ENCODE measurements around the gene GNG4. TPM values are rescaled to one million over a fixed set of nuclear protein-coding genes. Genes with fewer than 3 reads are reported as not detected.

Gene GNG4
- total RNA-seq, 1 donor from 2014 or later: 0.11 TPM

DNA sequence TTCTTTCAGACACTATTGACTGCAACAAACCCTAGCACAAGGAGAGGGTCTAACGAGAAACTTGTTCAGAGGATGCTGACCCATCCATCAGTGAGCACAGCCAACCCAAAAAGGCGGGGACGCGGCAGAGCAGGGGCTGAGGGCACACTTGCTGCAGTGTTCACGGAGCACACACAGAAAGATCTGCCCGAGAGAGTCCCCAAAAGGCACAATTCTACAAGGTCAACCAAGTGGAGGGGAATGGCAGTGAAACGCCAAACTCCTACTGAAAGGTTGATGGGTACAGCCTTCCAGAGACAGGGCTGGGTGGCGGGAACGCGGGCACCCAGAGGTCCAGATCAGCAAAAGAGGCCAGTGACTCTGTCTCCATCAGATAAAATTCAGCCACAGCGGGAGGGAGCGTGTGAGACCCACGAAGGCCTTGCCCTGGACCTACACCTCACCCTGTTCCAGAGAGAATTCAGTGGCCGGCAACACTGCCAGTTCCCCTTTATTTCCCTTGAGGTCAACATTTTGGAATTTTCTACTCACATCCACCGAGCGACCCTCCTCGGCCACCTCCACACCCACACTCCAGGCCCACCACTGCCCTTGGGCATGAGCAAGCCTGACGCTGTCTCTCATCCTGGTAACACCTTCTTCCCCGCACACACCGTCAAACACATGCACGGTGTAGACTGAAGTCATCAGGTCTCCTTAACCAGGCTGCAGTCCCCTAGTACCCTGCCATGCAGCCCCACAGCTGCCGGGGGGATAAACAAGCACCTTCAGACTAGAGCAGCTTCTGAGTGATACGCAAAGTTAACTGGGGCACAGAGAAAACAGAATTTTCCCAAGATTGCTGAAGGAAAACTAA lies 5.5 kb downstream of the GNG4 start:
- no peak for DNase-seq
- Histone ChIP-seq H3K27me3 (ENCODE audit: low read depth) (peaks cover 93% of the 10 kb centered on the region), H3K4me1 (peaks cover 12% of the 10 kb centered on the region), H3K27ac (replicated peaks) (no peak overlapping the region), H3K9me3 (replicated peaks) (no peaks in the 10 kb centered on the region), H3K36me3 (no peaks in the 10 kb centered on the region), H3K4me3 (no peak overlapping the region)
- intact Hi-C loops (cut with micrococcal nuclease): no loop called here
- TF ChIP-seq, protein P1, sequence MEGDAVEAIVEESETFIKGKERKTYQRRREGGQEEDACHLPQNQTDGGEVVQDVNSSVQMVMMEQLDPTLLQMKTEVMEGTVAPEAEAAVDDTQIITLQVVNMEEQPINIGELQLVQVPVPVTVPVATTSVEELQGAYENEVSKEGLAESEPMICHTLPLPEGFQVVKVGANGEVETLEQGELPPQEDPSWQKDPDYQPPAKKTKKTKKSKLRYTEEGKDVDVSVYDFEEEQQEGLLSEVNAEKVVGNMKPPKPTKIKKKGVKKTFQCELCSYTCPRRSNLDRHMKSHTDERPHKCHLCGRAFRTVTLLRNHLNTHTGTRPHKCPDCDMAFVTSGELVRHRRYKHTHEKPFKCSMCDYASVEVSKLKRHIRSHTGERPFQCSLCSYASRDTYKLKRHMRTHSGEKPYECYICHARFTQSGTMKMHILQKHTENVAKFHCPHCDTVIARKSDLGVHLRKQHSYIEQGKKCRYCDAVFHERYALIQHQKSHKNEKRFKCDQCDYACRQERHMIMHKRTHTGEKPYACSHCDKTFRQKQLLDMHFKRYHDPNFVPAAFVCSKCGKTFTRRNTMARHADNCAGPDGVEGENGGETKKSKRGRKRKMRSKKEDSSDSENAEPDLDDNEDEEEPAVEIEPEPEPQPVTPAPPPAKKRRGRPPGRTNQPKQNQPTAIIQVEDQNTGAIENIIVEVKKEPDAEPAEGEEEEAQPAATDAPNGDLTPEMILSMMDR (IDR thresholded peaks at IDR 0.05; ENCODE audit: borderline replicate concordance): no peak

DNA sequence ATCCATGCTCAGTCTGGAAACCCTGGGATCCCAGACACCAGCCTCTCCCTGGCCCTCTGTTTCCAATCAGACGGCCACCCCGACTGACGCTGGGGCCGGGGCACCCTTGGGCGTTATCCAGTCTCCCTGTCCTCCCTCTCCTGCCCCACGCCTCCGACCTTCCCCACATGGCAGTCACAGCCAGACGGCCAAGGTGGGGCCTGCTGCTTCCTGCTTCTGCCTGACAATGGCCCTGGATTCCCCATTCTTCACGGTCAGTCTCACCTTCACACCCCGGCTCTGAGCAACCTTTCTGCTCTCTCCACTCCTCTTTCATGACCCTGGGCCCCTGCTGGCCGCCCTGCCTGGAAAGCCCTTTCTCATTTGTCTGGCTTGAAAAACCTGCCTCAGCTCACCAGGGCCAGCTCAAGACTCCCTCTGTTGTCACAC lies 6.6 kb downstream of the GNG4 start:
- no peaks in the 10 kb centered on the region for H3K36me3 ChIP-seq
- no peak overlapping the region for H3K27ac ChIP-seq (replicated peaks)
- H3K27me3 ChIP-seq (ENCODE audit: low read depth): peaks cover 82% of the 10 kb centered on the region
- no peaks in the 10 kb centered on the region for H3K9me3 ChIP-seq (replicated peaks)
- no peak overlapping the region for H3K4me3 ChIP-seq
- no peak for DNase-seq
- intact Hi-C loops (cut with micrococcal nuclease): no loop called here
- TF ChIP-seq, protein P1 (IDR thresholded peaks at IDR 0.05; ENCODE audit: borderline replicate concordance): no peak
- H3K4me1 ChIP-seq: peaks cover under 1% of the 10 kb centered on the region

DNA sequence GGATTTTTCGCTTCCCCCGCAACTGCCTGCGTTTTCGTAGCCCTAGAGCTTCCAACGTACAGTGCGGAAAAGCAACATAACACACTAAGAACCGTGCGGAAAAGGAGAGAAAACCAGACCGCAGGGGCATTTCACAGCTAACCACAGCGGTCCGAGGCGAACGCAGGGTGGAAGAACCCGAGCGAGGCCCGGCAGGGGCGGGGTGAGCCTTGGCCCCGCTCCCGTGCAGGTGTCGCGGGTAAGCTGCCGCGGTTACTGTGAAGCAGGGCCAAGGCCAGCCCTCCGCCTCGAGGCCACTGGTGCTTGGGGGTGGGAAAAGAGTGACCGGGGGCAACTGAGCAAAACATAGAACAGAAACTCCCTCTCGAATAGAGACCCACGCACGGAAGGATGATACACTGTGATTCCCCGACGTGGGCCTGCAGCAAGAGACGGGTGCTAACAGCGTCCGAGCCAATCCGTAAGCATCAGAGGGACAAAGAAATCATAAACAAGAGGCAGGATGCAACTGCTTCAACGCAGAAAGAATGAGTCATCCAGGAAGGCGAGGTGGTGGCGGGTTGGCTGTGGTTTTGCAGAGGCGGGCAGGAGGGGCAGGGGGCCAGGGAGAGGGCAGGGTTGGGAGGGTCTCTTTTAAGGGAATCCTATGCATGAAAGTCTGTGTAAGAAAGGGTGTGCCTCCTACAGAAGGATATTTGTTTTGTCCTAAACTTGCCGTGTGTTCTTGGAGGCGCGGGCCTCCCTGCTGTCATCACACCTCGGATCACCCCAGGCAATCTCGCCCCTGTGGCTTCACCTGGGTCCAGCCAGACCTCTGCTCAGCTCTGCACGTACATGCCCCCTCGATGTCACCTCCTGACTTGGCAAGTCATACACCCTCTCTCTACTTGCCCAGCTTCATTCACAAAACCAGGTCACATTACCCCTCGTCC lies 7.3 kb downstream of the GNG4 start:
- H3K4me1 ChIP-seq: no peaks in the 10 kb centered on the region
- no peak for DNase-seq
- no peaks in the 10 kb centered on the region for H3K9me3 ChIP-seq (replicated peaks)
- H3K4me3 ChIP-seq: no peak overlapping the region
- TF ChIP-seq, protein P1 (IDR thresholded peaks at IDR 0.05; ENCODE audit: borderline replicate concordance): no peak
- H3K36me3 ChIP-seq: no peaks in the 10 kb centered on the region
- peaks cover 75% of the 10 kb centered on the region for H3K27me3 ChIP-seq (ENCODE audit: low read depth)
- intact Hi-C loops (cut with micrococcal nuclease): no loop called here
- no peak overlapping the region for H3K27ac ChIP-seq (replicated peaks)

DNA sequence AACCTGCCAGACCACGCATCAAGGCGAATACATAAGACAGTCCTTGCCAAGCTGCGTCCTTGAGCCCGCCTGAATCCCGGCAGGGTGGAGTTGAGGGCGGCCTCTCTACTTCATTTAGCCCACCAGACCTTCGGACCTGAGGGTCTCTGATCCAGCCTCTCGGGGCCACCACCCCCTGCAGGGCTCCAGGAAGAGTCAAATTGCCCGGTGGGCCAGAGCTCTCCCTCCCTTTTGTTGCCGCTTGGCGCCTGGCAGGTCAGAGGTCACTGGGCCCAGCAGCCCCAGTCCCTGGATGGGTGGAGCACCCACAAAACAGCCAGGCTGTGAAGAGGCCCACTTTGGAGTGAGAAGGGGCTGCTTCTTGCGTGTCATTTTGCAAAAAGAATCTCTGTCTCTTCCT lies 9.0 kb downstream of the GNG4 start:
- Histone ChIP-seq H3K27ac (replicated peaks) (no peak overlapping the region), H3K9me3 (replicated peaks) (no peaks in the 10 kb centered on the region), H3K27me3 (ENCODE audit: low read depth) (peaks cover 68% of the 10 kb centered on the region), H3K4me3 (no peak overlapping the region), H3K36me3 (no peaks in the 10 kb centered on the region), H3K4me1 (no peaks in the 10 kb centered on the region)
- no peak for DNase-seq
- intact Hi-C loops (cut with micrococcal nuclease): no loop called here
- TF ChIP-seq, protein P1 (IDR thresholded peaks at IDR 0.05; ENCODE audit: borderline replicate concordance): no peak
